NCI-H1092 treated with DMSO at 0.1 percent for 48 hours (cell line): ENCODE results near the gene STIMATE.

Source experiments
- DNase-seq: peaks from one replicate; lab custom pipeline; 2025; lab: John Stamatoyannopoulos, UW

STIMATE gene

GRCh38 chr3:52791366-52791765 lies 106.0 kb downstream of the STIMATE start:
- no peak for DNase-seq

- no peak for DNase-seq
Observed at GRCh38 chr3:52790741-52791140, 106.6 kb downstream of the STIMATE start.

GRCh38 chr3:52790337-52790736 lies 107.0 kb downstream of the STIMATE start:
- DNase-seq = no peak

- DNase-seq = no peak
Observed at GRCh38 chr3:52789746-52790040, 107.7 kb downstream of the STIMATE start.

GRCh38 chr3:52788890-52789745 lies 108.2 kb downstream of the STIMATE start:
- no peak for DNase-seq

- no peak for DNase-seq
Observed at GRCh38 chr3:52787672-52788625, 109.4 kb downstream of the STIMATE start.

- DNase-seq = no peak
Observed at GRCh38 chr3:52787246-52787645, 110.1 kb downstream of the STIMATE start.
